ENCODE data around the gene TTC28. TPM values are rescaled to one million over a fixed set of nuclear protein-coding genes. Genes with fewer than 3 reads are reported as not detected.
"Not testable (repeated sequence)": the region's sequence is repeated elsewhere in the genome, so short reads cannot be mapped to it uniquely, and the experiment has no call there.

TTC28 gene
- total RNA-seq, 1 donor from 2014 or later, result 79.5 TPM

DNA sequence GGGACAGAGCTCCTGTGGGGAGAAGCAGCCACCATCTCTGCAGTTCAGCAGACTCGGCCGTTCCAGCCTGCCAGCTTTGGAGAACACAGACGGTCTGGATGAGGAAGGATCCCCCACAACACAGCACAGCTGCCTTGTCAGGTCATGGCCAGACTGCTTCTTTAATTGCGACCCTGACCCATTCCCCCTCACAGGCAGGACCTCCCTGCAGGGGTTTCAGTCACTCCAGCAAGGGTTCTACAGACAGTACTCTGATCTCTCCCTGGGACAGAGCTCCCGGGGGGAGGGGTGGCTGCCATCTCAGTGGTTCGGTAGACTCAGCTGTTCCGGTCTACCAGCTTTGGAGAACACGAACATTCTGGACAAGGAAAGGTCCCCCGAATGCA, 173.5 kb downstream of the TTC28 start:
- FAIRE-seq (no peak), DNase-seq (ENCODE audit: low spot score in 2 of 2) (no peak)

DNA sequence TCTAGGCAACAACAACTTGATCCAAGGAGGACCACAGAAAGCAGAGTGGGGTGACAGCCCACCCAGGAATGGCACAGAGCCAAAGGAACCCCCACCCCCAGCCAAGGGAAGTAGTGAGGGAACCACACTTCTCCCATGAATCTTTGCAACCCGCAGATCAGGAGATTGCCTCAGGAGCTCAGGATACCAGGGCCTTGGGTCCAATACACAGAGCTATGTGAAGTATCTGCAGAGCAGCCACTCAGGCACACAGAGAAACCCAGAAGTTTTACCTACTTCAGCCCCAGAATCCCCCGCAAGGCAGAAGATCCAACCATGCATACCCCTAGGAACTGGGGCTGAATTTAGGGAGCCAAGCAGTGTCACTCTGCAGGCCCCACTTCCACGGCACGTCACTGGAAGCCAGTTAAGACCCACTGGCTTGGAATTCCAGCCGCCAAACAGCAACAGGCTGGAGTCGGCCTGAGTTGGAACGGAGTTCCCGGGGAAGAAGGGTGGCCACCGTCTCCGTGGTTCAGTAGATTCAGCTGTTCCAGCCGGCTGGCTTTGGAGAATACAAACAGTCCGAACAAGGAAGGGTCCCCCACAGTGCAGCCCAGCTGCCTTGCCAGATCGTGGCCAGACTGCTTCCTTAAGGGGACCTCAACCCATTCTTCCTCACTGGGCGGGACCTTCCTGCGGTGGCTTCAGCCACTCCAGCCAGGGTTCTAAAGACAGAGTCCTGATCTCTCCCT, 174.1 kb downstream of the TTC28 start:
- no peak for FAIRE-seq
- DNase-seq (ENCODE audit: low spot score in 2 of 2), result no peak

DNA sequence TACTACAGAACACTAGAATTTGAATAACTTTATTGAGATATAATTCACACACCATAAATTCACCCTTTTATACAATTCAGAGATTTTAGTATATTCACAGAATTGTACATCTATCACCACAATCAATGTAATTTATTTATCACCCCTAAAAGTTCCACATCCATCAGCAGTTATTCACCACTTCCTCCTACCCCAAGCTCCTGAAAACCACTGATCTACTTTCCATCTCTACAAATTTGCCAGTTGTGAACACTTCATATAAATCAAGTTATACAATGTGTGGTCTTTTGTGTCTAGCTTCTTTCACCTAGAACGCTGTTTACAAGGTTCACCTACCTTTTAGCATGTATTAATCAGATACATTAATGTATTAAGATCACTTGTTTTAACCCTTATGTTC, 179.6 kb downstream of the TTC28 start:
- DNase-seq (ENCODE audit: low spot score in 2 of 2) (no peak), FAIRE-seq (no peak)

DNA sequence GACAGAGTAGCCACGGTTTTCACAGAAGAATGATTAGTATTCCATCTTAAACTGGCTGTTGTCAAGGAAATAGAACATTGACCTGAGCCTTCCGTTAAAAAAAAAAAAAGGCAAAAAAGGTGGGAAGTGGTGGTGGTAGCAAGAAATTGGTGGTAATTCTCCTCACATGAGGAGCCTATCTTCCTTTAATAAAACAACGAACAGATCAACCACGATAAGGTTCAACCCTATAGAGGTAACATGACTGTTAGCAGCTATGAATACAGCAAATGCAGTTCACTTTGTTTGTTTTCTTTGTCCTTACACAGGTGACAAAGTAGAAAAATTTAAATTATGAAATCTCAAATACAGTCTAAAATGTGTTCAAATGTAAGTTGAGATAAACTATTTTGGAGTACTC, 181.6 kb downstream of the TTC28 start:
- DNase-seq (ENCODE audit: low spot score in 2 of 2) (no peak), FAIRE-seq (no peak)

DNA sequence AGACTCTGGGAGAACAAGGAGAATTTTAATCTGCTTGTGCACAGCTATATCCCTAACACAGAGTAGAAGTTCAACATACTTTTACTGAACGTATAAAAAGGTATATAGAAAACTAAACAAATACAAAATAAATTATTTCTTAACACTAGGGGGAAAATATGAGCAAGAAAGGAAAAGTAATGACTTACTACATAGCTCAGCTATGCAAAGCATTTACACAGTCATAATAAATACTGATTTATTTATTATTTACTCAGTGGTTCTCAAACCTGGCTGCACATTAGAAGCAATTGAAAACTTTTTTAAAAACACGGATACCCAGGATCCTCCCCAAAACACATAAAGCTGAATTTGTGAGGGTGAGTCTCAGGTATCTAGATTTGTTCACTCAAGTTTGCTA, 182.5 kb downstream of the TTC28 start:
- FAIRE-seq (no peak), DNase-seq (ENCODE audit: low spot score in 2 of 2) (no peak)

DNA sequence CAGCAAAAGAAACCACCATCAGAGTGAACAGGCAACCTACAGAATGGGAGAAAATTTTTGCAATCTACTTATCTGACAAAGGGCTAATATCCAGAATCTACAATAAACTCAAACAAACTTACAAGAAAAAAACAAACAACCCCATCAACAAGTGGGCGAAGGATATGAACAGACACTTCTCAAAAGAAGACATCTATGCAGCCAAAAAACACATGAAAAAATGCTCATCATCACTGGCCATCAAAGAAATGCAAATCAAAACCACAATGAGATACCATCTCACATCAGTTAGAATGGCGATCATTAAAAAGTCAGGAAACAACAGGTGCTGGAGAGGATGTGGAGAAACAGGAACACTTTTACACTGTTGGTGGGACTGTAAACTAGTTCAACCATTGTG, 188.4 kb downstream of the TTC28 start:
- not testable (repeated sequence) for FAIRE-seq

DNA sequence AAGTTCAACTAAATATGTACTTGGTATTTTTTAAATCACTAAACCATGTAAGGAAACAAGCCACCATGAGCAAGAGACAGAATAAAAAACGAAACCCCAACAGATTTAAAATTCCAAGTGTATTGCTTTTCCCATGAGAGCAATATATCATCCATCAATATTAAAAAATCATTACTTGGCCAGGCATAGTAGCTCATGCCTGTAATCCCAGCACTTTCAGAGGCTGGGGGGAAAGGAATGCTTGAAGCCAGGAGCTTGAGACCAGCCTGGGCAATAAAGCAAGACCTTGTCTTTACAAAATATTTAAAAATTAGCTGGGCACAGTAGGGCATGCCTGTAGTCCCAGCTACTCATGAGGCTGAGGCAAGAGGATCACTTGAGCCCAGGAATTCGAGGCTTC, 190.8 kb downstream of the TTC28 start:
- FAIRE-seq, result no peak
- DNase-seq (ENCODE audit: low spot score in 2 of 2), result no peak

More for the DNA sequence above, 188.4 kb downstream of the TTC28 start:
- DNase-seq (ENCODE audit: low spot score in 2 of 2), result not testable (repeated sequence)

DNA sequence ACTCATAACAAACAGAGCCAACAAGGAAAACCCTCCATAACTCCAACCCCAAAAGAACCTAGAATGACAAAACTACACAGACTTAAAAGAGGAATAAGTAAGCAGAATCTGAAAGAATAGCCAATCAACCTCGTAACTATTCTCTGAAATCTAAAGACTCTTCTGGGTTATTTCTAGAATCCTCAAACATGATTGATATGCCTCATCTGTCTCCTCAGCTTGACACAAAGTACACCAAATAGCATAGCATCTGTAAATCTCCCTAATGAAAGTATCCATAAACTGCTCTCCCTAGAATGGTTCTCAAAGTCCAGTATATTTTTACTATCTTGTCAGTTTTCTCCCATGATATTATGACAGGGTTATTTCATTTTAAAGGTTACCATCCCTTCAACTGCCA, 195.0 kb downstream of the TTC28 start:
- no peak for DNase-seq (ENCODE audit: low spot score in 2 of 2)

DNA sequence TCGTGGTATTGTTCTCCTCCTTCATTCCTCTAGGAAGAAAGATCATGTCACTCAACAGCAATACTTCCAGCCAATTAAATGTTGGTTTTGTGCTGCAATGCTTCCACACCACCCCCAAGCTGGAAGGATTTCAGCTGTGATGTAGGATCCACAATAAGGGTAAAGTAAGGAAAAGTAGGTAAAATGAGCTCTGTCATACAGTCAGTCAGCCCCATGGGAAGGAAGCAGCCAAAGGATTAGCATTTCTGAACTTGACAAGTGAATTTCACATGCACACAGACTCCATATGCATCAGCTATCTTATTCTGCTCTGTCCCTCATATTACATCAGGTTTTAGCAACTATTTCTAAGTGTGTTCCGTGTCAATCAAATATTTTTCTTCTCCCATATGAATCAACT, 197.9 kb downstream of the TTC28 start:
- FAIRE-seq, result no peak
- no peak for DNase-seq (ENCODE audit: low spot score in 2 of 2)

More for the DNA sequence above, 195.0 kb downstream of the TTC28 start:
- no peak for FAIRE-seq

DNA sequence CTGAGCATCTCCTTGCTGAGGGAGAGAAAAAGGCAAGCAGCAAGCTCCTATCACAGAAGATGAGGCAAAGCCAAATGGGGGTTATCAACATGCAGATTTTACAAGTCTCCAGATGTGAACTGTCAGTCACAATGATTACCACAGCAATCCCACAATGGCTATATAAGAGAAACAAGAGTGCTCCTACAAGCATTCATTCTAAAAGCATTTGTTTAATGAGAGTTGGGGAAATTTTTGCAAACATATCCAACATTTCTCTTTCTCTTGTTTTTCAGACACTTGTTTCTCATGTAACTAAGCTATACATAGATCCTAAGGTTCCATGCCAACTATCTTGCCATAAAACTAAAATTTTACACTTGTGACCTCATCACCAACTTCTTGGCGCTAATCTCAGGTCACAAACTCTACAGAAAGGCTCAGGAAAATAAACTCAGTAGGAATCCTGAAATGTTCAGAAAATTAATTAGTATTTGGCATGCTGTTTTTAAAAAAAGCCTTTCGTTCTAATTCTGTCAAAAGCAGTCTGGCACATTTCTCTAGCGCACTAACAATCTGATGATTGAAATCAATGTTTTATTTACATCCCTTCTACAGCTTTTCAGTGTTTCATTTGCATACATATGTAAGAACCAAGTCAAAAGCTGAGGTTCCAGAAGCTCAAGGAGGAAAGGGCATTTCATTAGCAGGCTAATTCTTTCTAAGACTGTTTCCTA, 199.5 kb downstream of the TTC28 start:
- no peak for DNase-seq (ENCODE audit: low spot score in 2 of 2)
- FAIRE-seq, result no peak

DNA sequence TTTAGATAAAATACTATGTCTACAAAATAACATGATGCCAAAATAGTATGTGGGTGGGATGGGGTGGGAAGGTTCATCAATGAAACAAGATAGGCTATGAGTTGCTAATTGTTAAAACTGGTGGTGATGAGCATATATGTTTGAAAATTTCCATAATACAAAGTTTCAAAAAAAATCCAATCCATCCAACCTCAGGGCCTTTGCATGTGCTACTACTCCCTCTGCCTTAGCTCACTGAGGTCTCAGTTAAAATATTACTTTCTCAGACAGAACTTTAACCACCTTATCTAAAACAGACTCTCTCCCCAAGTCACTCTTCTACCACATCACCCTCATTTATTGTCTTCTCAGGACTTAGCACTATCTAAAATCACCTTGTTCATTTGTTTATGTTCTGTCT, 201.1 kb downstream of the TTC28 start:
- DNase-seq (ENCODE audit: low spot score in 2 of 2), result no peak
- FAIRE-seq, result no peak

DNA sequence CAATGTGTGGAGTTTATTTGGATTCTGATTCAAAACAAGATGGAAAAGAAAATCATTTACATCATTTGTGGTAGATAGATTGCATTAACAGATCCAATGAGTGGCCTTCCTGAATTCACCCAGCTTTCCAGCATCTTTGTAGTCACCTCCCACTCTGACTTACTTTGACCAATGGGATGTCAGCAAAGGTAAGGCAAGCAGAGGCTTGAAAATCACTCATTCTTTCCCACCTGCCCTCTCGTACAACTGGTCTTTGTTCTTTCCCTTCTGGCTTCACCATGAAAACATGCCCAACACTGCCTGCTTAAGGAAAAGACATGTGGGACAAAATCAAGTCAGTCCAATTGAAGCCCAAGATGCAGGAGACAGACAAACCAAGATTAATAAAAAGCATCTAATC, 202.1 kb downstream of the TTC28 start:
- no peak for FAIRE-seq
- DNase-seq (ENCODE audit: low spot score in 2 of 2), result no peak

DNA sequence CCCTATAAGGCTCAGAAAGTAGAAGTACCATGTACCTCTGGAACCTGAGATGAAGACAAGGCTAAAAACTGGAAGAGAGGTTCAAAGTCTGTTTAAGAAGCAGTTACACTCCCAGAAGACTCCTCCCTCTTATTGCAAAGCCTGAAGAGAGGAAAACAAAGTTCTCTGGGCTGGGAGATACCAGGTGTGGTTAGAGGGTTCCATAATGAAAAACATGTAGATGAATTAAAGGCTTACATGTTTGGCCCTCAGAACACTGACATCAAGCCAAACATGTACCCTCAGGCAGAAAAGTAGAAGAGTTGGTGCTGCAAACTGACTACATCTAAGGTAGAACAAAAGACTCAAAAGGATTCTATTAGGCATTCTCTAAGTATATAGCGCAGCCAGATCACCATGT, 205.3 kb downstream of the TTC28 start:
- FAIRE-seq (no peak), DNase-seq (ENCODE audit: low spot score in 2 of 2) (no peak)

DNA sequence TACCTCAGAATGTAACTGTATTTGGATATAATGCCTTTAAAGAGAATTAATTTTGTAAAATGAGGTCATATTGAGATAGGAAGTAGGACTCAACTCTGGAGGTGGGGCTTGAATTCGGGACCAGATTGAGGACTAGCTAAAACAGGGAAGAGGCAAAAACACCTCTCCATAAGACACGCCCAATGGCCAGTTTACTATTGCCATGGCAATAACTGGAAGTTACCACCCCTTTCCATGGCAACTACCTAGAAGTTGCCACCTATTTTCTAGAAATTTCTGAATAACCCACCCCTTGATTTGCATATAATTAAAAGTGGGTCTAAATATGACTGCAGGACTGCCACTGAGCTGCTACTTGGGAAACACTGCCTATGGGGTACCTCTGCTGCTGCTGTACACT, 206.4 kb downstream of the TTC28 start:
- DNase-seq (ENCODE audit: low spot score in 2 of 2), result no peak
- FAIRE-seq, result no peak

DNA sequence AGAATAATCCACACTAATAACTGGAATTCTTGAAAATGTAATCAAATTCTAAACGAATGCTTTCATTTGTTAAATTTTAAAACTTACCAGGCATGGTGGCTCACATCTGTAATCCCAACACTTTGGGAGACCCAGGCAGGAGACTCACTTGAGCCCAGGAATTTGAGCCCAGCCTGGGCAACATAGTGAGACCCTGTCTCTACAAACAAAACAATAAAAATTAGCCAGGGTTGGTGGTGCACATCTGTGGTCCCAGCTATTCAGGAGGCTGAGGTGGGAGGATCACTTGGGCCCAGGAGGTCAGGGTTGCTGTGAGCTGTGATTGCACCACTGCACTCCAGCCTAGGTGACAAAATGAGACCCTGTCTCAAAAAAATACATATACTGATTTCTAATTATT, 212.6 kb downstream of the TTC28 start:
- not testable (repeated sequence) for FAIRE-seq

DNA sequence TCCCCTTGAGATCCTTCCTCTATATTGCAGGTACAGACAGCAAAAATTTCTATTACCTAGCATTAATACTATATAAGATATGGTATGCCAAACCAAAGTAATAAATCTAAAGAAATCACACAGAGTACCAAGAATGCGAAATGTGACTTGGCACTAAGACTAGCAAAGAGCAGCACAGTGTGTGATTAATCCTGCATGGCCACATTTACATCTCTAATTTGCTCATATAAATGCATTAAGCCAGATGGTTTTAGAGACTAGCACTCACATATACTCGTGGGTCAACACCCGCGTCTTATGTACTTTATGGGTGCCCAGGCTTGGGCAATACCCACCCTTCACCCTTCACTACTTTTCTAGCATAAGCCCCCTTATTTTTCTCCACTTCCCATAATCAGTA, 213.2 kb downstream of the TTC28 start:
- FAIRE-seq, result no peak

More for the DNA sequence above, 212.6 kb downstream of the TTC28 start:
- DNase-seq (ENCODE audit: low spot score in 2 of 2), result not testable (repeated sequence)

DNA sequence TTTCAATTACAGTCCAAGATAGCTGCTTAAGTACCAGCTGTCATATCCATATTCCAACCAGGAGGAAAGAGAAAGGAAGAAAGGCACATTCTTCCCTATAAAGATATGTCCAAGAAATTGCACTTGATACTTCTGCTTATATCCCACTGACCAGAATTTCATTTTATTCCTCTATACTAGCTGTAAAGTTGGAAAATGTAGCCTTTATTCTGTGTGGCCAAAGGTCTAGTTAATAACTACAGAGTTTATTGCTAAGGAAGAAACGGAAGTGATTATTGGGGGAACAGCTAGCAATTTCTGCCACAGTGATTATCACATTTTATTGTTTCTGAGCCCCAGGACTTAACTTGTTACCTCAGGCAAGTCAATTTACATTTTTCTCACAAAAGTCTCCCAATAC, 213.8 kb downstream of the TTC28 start:
- DNase-seq (ENCODE audit: low spot score in 2 of 2), result no peak
- no peak for FAIRE-seq

More for the DNA sequence above, 213.2 kb downstream of the TTC28 start:
- DNase-seq (ENCODE audit: low spot score in 2 of 2), result no peak

DNA sequence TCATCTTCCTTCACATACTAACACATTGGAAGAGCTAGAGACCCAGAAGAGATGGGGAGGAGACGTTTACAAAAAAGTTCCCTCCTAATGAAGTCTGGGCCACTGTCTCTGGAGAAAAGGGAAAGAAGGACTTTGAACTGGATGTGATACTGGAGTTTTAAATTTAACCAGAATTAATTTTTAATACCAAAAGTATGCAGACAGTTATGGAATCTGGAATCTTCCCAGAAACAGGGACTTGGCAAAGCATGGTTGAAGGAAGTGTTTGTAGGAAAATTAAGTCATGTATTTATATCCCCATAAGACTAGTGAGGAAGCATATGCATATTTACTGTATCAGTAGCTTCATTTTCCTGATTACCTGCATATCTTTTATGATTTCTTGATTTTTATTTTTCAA, 215.5 kb downstream of the TTC28 start:
- no peak for DNase-seq (ENCODE audit: low spot score in 2 of 2)
- no peak for FAIRE-seq

DNA sequence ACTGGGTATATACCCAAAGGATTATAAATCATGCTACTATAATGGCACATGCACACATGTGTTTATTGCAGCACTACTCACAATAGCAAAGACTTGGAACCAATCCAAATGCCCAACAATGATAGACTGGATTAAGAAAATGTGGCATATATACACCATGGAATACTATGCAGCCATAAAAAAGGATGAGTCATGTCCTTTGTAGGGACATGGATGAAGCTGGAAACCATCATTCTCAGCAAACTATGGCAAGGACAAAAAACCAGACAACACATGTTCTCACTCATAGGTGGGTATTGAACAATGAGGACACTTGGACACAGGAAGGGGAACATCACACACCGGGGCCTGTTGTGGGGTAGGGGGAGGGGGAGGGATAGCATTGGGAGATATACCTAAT, 216.2 kb downstream of the TTC28 start:
- DNase-seq (ENCODE audit: low spot score in 2 of 2); FAIRE-seq: not testable (repeated sequence)

DNA sequence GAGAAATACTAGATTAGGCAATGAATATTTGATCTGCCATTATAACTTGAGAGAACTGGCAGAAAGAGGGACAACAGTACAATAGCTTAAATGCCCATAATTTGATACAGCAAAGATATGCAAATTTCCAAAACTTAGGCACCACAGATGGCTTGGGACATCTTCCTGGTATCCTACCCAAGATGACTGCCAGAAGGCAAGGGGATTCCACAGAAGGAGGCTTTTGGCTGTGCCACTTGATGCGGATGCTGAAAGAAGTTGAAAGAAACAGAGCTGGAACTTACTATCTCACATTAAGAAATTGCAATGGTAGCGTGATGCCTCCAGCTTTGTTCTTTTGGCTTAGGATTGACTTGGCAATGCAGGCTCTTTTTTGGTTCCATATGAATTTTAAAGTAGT, 216.7 kb downstream of the TTC28 start:
- DNase-seq (ENCODE audit: low spot score in 2 of 2) (no peak), FAIRE-seq (no peak)

DNA sequence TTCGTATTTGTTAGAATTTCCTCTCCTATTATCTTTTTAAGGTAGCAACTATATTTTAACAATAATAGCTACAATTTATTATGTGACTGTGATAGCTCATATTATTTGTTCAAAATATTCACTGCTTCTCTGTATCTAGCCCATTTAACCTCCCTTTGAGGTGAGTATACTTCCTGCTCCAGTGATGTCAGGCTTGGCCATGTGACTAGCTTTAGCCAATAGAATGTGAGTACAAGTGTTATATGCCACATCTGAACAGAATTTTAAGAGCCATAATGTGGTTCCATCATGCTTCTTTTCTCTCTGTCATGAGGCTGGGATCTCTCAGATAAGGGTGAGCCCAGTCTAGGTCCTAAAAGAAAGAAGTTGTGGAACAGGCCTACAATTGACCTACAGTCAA, 217.6 kb downstream of the TTC28 start:
- FAIRE-seq, result no peak
- no peak for DNase-seq (ENCODE audit: low spot score in 2 of 2)

DNA sequence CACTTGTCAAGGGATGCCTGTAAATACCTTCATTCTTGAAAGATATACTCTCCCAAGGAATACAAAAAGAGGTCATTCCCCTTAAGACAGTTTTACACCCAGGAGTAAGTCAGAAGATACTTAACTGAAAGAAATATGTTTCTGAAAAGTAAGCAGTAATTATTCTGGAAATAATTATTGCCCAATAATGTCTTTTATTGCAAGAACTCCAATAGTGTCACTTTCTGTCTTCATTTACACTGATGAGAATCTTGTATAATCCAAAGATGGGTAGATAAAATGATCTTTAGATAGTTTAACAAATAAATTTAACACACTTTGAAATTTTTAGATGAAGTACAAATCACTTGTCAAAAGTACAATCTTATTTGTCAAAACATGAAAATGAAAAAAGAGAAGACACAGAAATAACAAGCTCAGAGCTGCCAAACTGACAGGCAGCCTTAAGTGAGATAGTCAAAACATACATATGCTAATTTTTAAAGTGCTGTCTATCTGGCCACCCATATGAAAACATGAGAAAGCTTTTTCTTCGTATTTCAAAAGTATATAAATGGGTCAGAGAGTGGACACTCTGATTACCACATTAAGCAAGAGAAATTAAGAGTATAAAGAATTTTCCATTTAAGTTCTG, 225.1 kb downstream of the TTC28 start:
- no peak for DNase-seq (ENCODE audit: low spot score in 2 of 2)
- no peak for FAIRE-seq
